T-helper 9 cell (primary cell): ENCODE data around the gene XPO6.

Experiments
- DNase-seq: peaks from one replicate; pipeline ENCODE4 v3.0.0-alpha.2; 2020

XPO6 gene

GRCh38 chr16:28061352-28062101, 150.2 kb downstream of the XPO6 start:
- no peak for DNase-seq

- no peak for DNase-seq
Observed at GRCh38 chr16:28059841-28060575, 151.8 kb downstream of the XPO6 start.

- DNase-seq = no peak
Observed at GRCh38 chr16:28058839-28059589, 152.8 kb downstream of the XPO6 start.

GRCh38 chr16:28057949-28058348, 153.8 kb downstream of the XPO6 start:
- DNase-seq = no peak

GRCh38 chr16:28053461-28053860, 158.3 kb downstream of the XPO6 start:
- no peak for DNase-seq

GRCh38 chr16:28052274-28053128, 159.3 kb downstream of the XPO6 start:
- DNase-seq = no peak

- DNase-seq = no peak
Observed at GRCh38 chr16:28051486-28051885, 160.3 kb downstream of the XPO6 start.
